Panc1 (cell line): Measurements from ENCODE around the gene PLA2G2C. TPM values are rescaled to one million over a fixed set of nuclear protein-coding genes. Genes with fewer than 3 reads are reported as not detected.
"Not testable (repeated sequence)": the region's sequence is repeated elsewhere in the genome, so short reads cannot be mapped to it uniquely, and the experiment has no call there.

ENCODE experiments used
- ATAC-seq: fragments of 200-7000 bp; cut with Tn5 transposase; 2 replicates; pipeline ENCODE4 v1.9.1; 2020; ENCODE audit warnings: mild to moderate bottlenecking, moderate library complexity
- BruUV-seq: library from RNA; stranded (reverse); fragments of 400-500 nt; replicated peaks from 2 replicates; lab custom pipeline; 2021; lab: Mats Ljungman, UMichigan
- CTCF ChIA-PET: fragments of 300-600 bp; sonication (Branson Sonifier 250); formaldehyde crosslinking; loops from one replicate; lab custom pipeline; 2022; ENCODE audit warnings: antibody characterized with exemption; lab: Charles Lee
- POLR2A ChIA-PET: fragments of 300-600 bp; sonication (Branson Sonifier 250); formaldehyde crosslinking; loops from one replicate; lab custom pipeline; 2022; ENCODE audit warnings: antibody characterized with exemption; lab: Charles Lee
- DNase-seq: peaks from one replicate; pipeline ENCODE4 v3.0.0-alpha.2; 2010; ENCODE audit warnings: low read depth, low spot score
- H3K27ac ChIP-seq: 2 replicates; pipeline ENCODE4 v1.5.1; 2011; ENCODE audit warnings: mild to moderate bottlenecking, low read length, inconsistent platforms
- H3K27me3 ChIP-seq: fragments of 200-500 bp; sonication (Bioruptor generic); 2 replicates; pipeline ENCODE4 v1.6.0; 2014; ENCODE audit warnings: low read length, inconsistent platforms; ENCODE audit not compliant: control insufficient read depth, insufficient read depth
- H3K36me3 ChIP-seq: fragments of 200-500 bp; sonication (Bioruptor generic); 2 replicates; pipeline ENCODE4 v1.5.1; 2014; ENCODE audit warnings: inconsistent platforms, mild to moderate bottlenecking, low read length, moderate library complexity; ENCODE audit not compliant: control insufficient read depth, insufficient read depth
- H3K4me1 ChIP-seq: 2 replicates; pipeline ENCODE4 v1.5.1; 2011; ENCODE audit warnings: inconsistent platforms, mild to moderate bottlenecking, low read length, moderate library complexity; ENCODE audit not compliant: control insufficient read depth, insufficient read depth
- H3K4me3 ChIP-seq, 2 experiments: 2 replicates each; pipeline ENCODE4 v1.5.1; 2011 to 2012; ENCODE audit warnings: low read depth in 2 of 2, low read length in 2 of 2, mild to moderate bottlenecking in 2 of 2, inconsistent platforms in 1 of 2, moderate library complexity in 1 of 2
- H3K9me3 ChIP-seq: fragments of 200-500 bp; sonication (Bioruptor generic); 2 replicates; pipeline ENCODE4 v1.5.1; 2014; ENCODE audit warnings: low read depth, mild to moderate bottlenecking, inconsistent platforms, low read length, moderate library complexity; ENCODE audit not compliant: control insufficient read depth, insufficient read depth
- POLR2AphosphoS5 ChIP-seq: IDR thresholded peaks from 2 replicates; pipeline ENCODE4 v1.6.1; 2012; ENCODE audit warnings: mild to moderate bottlenecking, low read depth, low read length, moderate library complexity
- SIN3A ChIP-seq: IDR thresholded peaks from 2 replicates; pipeline ENCODE4 v1.6.1; 2012; ENCODE audit warnings: low read depth, mild to moderate bottlenecking, low read length, moderate library complexity, borderline replicate concordance; ENCODE audit not compliant: insufficient read depth
- TCF7L2 ChIP-seq: IDR thresholded peaks from 2 replicates; pipeline ENCODE4 v1.6.1; 2011; ENCODE audit warnings: mild to moderate bottlenecking, low read depth, low read length, inconsistent platforms
- in situ Hi-C: cut with HindIII; loops from 2 replicates; pipeline ENCODE4 v1.10.0; 2016; ENCODE audit warnings: low sequenced_read_pairs, low pct_unique_long_range_greater_than_20kb
- intact Hi-C: fragments of 100-400 bp; cut with micrococcal nuclease; formaldehyde crosslinking; loops from one replicate; pipeline ENCODE4 v1.10.0; 2022; ENCODE audit not compliant: unreplicated experiment
- total RNA-seq: library from RNA; stranded (reverse); gene quantifications from one replicate; pipeline ENCODE4 v1.2.1, GENCODE V29; 2021; ENCODE audit not compliant: unreplicated experiment
- TF ChIP-seq, protein P1 (sequence below): fragments of 450-650 bp; IDR thresholded peaks from 2 replicates; pipeline ENCODE4 v1.5.1; 2017; ENCODE audit warnings: mild to moderate bottlenecking
- TF ChIP-seq, protein P2 (sequence below), 2 experiments: IDR thresholded peaks; 2 replicates each; pipeline ENCODE4 v1.6.1; 2011 to 2012; ENCODE audit warnings: low read depth in 2 of 2, control low read depth in 1 of 2, low read length in 1 of 2, mild to moderate bottlenecking in 1 of 2, moderate library complexity in 1 of 2; ENCODE audit not compliant: insufficient read depth in 1 of 2

Gene PLA2G2C
- total RNA-seq, 1 experiment from 2014 or later, result not detected

DNA sequence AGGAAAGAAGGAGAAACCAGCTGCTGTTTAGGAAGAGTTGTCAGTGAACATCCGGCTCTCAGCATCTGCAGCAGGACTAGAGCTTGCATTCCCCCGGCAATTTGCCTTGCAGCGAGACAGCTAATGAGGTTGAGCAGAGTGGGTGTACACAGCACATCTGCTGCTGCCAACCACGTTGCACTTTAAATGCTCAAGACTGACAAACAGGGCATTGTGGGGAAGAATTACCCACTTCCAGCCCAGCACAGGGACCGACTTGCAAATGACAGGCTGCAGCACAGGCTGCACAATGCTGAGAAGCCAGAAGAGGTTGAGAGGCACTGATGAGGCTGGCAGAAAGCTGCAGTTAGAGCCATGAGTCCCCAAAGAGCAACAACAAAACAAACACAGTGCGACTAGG is 47.5 kb upstream of the PLA2G2C start:
- Histone ChIP-seq H3K4me3 (no peak overlapping the region), H3K4me1 (no peaks in the 10 kb centered on the region), H3K27ac (no peak overlapping the region), H3K9me3 (no peaks in the 10 kb centered on the region), H3K27me3 (peaks cover 20% of the 10 kb centered on the region), H3K36me3 (no peaks in the 10 kb centered on the region)
- in situ Hi-C loops (no loop called here), intact Hi-C loops (no loop called here)
- ChIA-PET POLR2A (no interaction called here), CTCF (no interaction called here)
- DNase-seq (no peak), ATAC-seq (no peak)
- TF ChIP-seq, protein P1, sequence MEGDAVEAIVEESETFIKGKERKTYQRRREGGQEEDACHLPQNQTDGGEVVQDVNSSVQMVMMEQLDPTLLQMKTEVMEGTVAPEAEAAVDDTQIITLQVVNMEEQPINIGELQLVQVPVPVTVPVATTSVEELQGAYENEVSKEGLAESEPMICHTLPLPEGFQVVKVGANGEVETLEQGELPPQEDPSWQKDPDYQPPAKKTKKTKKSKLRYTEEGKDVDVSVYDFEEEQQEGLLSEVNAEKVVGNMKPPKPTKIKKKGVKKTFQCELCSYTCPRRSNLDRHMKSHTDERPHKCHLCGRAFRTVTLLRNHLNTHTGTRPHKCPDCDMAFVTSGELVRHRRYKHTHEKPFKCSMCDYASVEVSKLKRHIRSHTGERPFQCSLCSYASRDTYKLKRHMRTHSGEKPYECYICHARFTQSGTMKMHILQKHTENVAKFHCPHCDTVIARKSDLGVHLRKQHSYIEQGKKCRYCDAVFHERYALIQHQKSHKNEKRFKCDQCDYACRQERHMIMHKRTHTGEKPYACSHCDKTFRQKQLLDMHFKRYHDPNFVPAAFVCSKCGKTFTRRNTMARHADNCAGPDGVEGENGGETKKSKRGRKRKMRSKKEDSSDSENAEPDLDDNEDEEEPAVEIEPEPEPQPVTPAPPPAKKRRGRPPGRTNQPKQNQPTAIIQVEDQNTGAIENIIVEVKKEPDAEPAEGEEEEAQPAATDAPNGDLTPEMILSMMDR, result no peak
- TF ChIP-seq POLR2AphosphoS5, result no peak
- TF ChIP-seq TCF7L2, result no peak
- TF ChIP-seq, protein P2, sequence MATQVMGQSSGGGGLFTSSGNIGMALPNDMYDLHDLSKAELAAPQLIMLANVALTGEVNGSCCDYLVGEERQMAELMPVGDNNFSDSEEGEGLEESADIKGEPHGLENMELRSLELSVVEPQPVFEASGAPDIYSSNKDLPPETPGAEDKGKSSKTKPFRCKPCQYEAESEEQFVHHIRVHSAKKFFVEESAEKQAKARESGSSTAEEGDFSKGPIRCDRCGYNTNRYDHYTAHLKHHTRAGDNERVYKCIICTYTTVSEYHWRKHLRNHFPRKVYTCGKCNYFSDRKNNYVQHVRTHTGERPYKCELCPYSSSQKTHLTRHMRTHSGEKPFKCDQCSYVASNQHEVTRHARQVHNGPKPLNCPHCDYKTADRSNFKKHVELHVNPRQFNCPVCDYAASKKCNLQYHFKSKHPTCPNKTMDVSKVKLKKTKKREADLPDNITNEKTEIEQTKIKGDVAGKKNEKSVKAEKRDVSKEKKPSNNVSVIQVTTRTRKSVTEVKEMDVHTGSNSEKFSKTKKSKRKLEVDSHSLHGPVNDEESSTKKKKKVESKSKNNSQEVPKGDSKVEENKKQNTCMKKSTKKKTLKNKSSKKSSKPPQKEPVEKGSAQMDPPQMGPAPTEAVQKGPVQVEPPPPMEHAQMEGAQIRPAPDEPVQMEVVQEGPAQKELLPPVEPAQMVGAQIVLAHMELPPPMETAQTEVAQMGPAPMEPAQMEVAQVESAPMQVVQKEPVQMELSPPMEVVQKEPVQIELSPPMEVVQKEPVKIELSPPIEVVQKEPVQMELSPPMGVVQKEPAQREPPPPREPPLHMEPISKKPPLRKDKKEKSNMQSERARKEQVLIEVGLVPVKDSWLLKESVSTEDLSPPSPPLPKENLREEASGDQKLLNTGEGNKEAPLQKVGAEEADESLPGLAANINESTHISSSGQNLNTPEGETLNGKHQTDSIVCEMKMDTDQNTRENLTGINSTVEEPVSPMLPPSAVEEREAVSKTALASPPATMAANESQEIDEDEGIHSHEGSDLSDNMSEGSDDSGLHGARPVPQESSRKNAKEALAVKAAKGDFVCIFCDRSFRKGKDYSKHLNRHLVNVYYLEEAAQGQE (IDR thresholded peaks at IDR 0.05; ENCODE audit: insufficient read depth in 1 of 2, low read depth in 2 of 2, low read length in 1 of 2), result no peak
- TF ChIP-seq SIN3A, result no peak
- BruUV-seq, result no TSS peak

DNA sequence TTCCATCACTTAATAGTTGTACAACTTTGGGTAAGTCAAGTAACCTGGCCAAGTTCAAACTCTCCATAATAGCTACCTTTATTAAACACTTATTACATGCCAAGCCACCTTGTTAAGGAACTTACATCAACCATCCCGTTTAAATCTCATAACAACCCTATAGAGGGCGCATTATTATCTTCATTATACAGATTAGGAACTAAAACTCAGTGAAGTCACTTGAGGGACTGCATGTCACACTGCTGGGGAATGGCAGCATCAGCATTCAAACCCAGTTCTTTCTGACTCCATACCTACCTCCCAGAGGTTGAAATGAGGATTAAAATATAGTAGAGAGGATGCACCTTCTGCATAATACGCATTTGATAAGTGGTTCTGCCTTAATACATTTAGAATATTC is 47.1 kb upstream of the PLA2G2C start:
- in situ Hi-C loops, result no loop called here
- no peak overlapping the region for H3K27ac ChIP-seq
- POLR2A ChIA-PET, result no interaction called here
- intact Hi-C loops, result no loop called here
- CTCF ChIA-PET, result no interaction called here
- TF ChIP-seq, protein P2 (IDR thresholded peaks at IDR 0.05; ENCODE audit: insufficient read depth in 1 of 2, low read depth in 2 of 2, low read length in 1 of 2), result no peak
- TF ChIP-seq TCF7L2, result no peak
- TF ChIP-seq SIN3A, result no peak
- TF ChIP-seq, protein P1, result peak; percentile 68
- TF ChIP-seq POLR2AphosphoS5, result no peak
- no peak overlapping the region for H3K4me3 ChIP-seq
- peak; percentile 83 for ATAC-seq
- no peaks in the 10 kb centered on the region for H3K9me3 ChIP-seq
- H3K36me3 ChIP-seq, result no peaks in the 10 kb centered on the region
- no TSS peak for BruUV-seq
- no peaks in the 10 kb centered on the region for H3K4me1 ChIP-seq
- H3K27me3 ChIP-seq, result peaks cover 22% of the 10 kb centered on the region
- DNase-seq, result no peak

DNA sequence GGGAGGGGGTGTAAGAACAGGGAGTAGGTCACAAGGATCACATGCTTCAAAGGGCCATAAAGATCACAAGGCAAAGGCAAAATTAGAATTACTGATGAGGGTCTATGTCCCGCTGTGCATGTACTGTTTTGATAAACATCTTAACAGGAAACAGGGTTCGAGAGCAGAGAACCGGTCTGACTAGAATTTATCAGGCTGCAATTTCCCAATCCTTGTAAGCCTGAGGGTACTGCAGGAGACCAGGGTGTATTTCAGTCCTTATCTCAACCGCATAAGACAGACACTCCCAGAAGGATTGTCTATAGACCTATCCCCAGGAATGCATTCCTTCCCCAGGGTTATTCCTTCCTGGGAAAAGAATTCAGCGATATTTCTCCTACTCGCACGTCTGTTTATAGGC is 46.2 kb upstream of the PLA2G2C start:
- CTCF ChIA-PET, ATAC-seq, BruUV-seq, H3K4me1 ChIP-seq, H3K27ac ChIP-seq, POLR2A ChIA-PET, H3K36me3 ChIP-seq, H3K9me3 ChIP-seq, in situ Hi-C loops, H3K4me3 ChIP-seq, DNase-seq, intact Hi-C loops: not testable (repeated sequence)
- H3K27me3 ChIP-seq, result peaks cover 25% of the 10 kb centered on the region
